ENCODE data around the gene RHEB.

RHEB gene

DNA sequence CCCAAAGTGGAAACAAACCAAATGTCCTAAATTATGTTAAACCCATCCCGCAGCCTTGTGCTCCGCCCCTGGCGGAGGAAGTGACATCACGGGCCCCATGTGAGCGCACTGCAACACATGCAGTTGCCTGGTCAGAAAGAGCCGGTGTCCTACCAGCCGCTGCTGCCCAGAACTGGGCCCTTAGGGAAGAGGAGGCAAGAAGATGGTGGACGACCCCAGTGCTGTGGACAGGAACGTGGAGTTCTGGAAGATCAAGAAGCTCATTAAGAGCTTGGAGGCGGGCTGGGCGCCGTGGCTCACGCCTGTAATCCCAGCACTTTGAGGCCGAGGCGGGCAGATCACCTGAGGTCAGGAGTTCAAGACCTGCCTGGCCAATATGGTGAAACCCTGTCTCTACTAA lies 18.0 kb downstream of the RHEB start:
- no peak for DNase-seq

- DNase-seq = no peak
These were observed 21.2 kb downstream of the RHEB start for GRCh38 chr7:151498495-151498894.

DNA sequence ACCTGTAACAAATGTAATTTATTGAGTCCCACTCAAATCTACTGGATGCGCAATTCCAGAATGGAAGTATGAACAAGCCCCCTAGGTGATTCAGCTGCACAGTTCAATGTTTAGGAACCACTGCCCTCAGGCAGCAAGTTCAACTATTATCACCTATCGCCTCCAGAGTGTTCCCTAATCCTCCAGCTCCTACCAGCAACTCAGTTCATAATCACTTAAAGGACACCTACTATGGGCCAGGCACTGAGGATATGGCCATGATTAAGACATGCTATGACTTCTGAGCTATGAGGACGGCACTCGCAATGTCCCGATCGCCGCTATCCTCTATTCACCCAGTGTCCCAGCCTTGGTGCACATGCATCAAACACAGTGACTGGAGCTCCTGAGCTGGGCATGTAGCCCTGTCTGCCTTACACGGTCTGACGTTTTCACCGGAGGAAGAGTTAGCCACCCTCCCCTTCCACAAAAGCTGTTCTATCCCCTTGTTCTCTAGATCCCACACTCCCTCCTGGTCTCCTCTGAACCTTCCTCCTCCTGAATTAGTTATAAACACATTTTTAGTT lies 22.3 kb downstream of the RHEB start:
- DNase-seq = no peak

DNA sequence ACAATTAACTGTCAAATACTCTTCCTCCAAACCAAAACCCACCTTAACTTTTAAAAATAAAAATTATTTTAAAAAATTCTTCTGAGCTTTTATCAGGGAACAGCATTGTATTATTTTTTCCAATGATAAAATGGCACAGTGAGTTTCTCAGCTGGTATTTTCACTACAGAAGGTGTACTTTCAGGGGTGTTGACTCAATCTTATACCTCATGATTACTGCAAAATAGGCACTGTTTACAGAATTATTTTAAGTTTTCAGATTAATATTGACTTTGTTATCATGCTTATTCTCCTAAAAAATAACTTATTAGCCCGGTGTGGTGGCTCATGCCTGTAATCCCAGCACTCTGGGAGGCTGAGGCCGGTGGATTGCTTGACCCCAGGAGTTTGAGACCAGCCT lies 24.3 kb downstream of the RHEB start:
- no peak for DNase-seq

- no peak for DNase-seq
These were observed 25.1 kb downstream of the RHEB start for GRCh38 chr7:151494298-151495284.

DNA sequence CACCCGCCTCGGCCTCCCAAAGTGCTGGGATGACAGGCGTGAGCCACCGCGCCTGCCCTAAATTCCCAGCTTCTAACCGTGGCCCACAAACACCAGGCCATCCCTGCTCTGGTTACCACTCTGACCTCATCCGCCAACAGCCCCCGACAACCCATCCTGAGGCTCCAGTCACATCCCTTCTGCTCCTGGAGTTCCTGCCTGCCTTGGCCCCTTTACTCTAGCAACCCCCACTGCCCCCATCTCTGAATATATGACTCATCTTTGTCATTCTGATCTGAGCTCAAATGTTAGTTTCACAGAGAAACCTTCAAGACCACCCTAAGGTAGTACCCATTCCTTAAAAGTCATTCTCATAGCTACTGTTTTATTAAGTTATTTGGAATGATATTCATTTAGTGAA lies 26.6 kb downstream of the RHEB start:
- peak; percentile 14 for DNase-seq

DNA sequence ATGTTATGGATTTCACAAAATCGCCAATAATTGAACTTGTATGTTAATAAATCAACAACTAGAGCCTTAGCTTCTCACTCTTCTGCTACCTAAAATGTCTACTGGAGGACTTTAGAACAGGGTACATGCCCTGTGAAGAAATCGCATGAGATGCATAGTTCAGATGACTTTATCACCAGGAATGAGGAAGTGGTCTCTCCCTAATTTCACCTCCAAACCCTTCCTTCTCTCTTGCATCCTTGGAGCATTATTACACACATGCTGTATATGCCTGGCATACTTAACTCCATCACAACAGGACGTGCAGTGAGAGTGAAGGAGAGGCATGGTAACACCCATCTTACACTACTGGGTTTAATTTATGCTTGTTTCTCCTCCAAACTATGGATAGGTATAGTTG lies 27.8 kb downstream of the RHEB start:
- peak; percentile 93 for DNase-seq

DNA sequence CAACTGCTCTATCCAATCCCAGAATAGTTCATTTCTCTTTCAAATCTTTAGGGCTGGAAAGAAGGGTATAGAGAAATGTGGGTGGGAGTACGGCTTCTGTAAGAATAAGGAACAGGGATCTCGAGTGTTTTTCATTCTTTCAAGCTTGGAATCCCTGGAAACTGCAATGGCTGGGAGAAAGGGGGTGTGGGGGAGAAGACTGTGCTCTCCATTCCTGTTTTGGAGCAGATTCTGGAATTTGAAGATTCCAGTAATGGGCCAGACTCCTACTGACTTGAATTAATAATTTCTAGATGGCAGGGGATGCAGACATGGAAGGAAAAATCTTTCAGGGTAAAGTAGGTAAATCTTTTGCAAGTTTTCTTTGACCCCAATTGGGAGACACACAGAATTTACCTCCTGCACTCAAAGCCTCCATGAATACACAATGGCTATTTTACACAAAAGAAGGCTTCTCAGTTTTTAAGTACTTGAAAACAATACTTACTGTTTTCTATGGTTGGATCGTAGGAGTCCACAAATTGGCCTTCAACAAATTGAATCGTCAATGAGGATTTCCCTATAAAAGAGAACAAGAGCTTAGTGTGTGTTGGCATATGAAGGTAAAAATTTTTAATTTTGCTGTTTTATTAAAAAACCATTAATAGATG lies 29.1 kb downstream of the RHEB start:
- DNase-seq = no peak

- no peak for DNase-seq
These were observed 30.2 kb downstream of the RHEB start for GRCh38 chr7:151489498-151489897.

- no peak for DNase-seq
These were observed 31.6 kb downstream of the RHEB start for GRCh38 chr7:151488096-151488495.

GRCh38 chr7:151487228-151487627 lies 32.5 kb downstream of the RHEB start:
- DNase-seq = no peak

DNA sequence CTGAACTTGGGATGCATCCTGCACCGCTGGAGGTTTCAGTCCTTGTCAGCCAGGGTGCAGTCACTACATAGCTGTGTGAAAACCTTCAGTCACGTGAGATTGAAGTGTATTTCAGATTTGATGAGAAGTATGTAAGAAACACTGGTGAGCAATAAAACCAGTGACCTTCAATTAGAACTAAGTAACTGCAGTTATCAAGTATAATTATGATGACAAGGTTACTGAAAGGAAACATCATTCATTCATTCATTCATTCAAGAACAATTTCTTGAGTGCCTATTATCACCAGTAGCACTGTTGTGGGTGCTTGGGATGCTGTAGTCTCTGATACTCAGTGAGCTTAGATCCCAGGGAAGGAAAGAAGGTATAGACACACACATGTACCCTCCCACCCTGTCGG lies 33.6 kb downstream of the RHEB start:
- no peak for DNase-seq

DNA sequence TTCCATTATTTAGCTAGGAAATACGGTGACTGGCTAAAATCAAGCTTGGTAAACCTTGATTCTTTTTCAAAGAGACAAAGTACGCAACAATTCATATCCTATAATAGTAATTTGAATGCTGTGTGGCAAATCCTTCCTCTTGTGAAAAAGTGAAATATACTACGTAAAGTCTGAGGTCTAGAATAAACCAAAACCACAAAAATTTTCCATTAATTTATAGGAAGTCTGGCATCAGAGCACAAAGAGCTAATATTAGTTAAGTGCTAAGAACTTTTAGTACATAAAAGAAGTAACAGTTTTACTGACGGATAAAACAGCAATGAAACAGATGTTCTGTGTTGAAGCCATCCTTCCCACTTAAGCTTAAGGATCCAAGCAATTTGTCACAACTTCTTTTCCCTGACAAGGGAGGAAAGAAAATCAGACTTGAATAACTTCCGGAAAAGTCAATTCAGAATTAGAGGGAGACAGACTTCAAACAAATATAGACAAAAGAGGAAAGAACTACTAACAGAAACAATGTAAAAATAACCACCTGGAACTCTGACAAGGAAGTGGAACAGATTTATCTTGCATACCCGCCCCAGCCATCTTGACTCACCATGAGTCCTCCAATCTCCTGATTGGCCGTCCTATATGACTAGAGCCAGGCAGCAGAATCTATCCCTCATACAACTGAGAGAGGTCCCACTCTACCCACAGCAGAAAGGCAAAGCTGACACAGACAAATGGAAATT lies 34.6 kb downstream of the RHEB start:
- DNase-seq = peak; percentile 69

- no peak for DNase-seq
These were observed 36.0 kb downstream of the RHEB start for GRCh38 chr7:151483711-151483983.

- no peak for DNase-seq
These were observed 36.6 kb downstream of the RHEB start for GRCh38 chr7:151482883-151483710.

GRCh38 chr7:151481650-151482505 lies 37.8 kb downstream of the RHEB start:
- no peak for DNase-seq

- no peak for DNase-seq
These were observed 41.8 kb downstream of the RHEB start for GRCh38 chr7:151477867-151478266.

- DNase-seq = no peak
These were observed 46.9 kb downstream of the RHEB start for GRCh38 chr7:151472644-151473380.

- DNase-seq = no peak
These were observed 49.0 kb downstream of the RHEB start for GRCh38 chr7:151470711-151471110.

DNA sequence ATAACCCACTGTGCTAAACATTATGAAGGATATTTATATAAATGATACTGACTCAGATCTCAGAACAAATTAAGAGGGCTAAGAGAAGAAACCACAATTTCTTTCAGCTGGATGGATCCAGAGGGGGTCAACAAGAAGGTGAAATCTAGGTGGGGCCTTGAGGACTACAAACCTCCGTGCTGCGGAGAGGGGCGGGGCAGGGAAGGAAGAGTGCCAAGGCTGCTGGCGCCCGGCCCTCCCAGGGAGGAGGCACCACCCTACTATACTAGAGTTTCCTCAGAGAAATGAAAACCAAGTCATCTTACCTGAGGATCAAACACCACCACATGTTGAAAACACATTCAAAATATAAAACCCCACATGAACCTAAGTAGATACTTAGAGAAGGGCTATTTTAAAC lies 50.4 kb downstream of the RHEB start:
- no peak for DNase-seq

Data from EL (cell line).